Liver (tissue), 9 donors: Measurements from ENCODE around the gene MAPK8IP2. TPM values are rescaled to one million over a fixed set of nuclear protein-coding genes. Genes with fewer than 3 reads are reported as not detected.

Source experiments
- DNase-seq: peaks from one replicate; pipeline ENCODE4 v3.0.0-alpha.2; 2017; ENCODE audit warnings: low spot score
- H3K27ac ChIP-seq, 2 donors: one replicate each; pipeline ENCODE4 v1.7.0; 2013; ENCODE audit warnings: inconsistent platforms in 2 of 2, low read length in 2 of 2, control low read depth in 1 of 2, low read depth in 1 of 2, mild to moderate bottlenecking in 1 of 2
- H3K27me3 ChIP-seq, 4 donors: one replicate each; pipeline versions ENCODE4 v1.6.1 to v1.7.0; 2013; ENCODE audit warnings: low read length in 3 of 4, inconsistent platforms in 1 of 4, mild to moderate bottlenecking in 1 of 4, moderate library complexity in 1 of 4; ENCODE audit not compliant: control insufficient read depth in 4 of 4, insufficient read depth in 4 of 4
- H3K36me3 ChIP-seq, 4 donors: one replicate each; pipeline versions ENCODE4 v1.6.1 to v1.7.0; 2013; ENCODE audit warnings: low read length in 3 of 4, mild to moderate bottlenecking in 3 of 4, low read depth in 1 of 4, moderate library complexity in 1 of 4; ENCODE audit not compliant: control insufficient read depth in 4 of 4, insufficient read depth in 3 of 4
- H3K4me1 ChIP-seq, 4 donors: one replicate each; pipeline versions ENCODE4 v1.6.1 to v1.7.0; 2013; ENCODE audit warnings: low read length in 3 of 4, mild to moderate bottlenecking in 3 of 4, moderate library complexity in 1 of 4; ENCODE audit not compliant: control insufficient read depth in 4 of 4, insufficient read depth in 4 of 4
- H3K4me3 ChIP-seq, 3 donors: one replicate each; pipeline versions ENCODE4 v1.6.1 to v1.7.0; 2013; ENCODE audit warnings: low read length in 3 of 3, control low read depth in 1 of 3, low read depth in 1 of 3, mild to moderate bottlenecking in 1 of 3
- H3K9ac ChIP-seq, 2 donors: one replicate each; pipeline ENCODE4 v1.7.0; 2013; ENCODE audit warnings: low read length in 2 of 2, mild to moderate bottlenecking in 2 of 2, moderate library complexity in 2 of 2, control low read depth in 1 of 2, low read depth in 1 of 2
- H3K9me3 ChIP-seq, 4 donors: one replicate each; pipeline versions ENCODE4 v1.6.1 to v1.7.0; 2013; ENCODE audit warnings: low read length in 3 of 4; ENCODE audit not compliant: control insufficient read depth in 4 of 4
- ATF3 ChIP-seq: IDR thresholded peaks from 2 replicates; pipeline ENCODE4 v1.6.1; 2016; ENCODE audit warnings: antibody characterized with exemption
- CTCF ChIP-seq: fragments of 150-350 bp; IDR thresholded peaks from 2 replicates; pipeline ENCODE4 v1.5.1; 2017; ENCODE audit warnings: improper control_type of control experiment, low read depth, low read length; ENCODE audit not compliant: missing input control
- EGR1 ChIP-seq, 2 donors: IDR thresholded peaks; 2 replicates each; pipeline ENCODE4 v1.6.1; 2016 to 2018; ENCODE audit warnings: antibody characterized with exemption in 2 of 2, low read depth in 2 of 2
- FOXA1 ChIP-seq: IDR thresholded peaks from 2 replicates; pipeline ENCODE4 v1.6.1; 2016; ENCODE audit warnings: antibody characterized with exemption
- FOXA2 ChIP-seq: IDR thresholded peaks from 2 replicates; pipeline ENCODE4 v1.6.1; 2016; ENCODE audit warnings: antibody characterized with exemption
- GABPA ChIP-seq, 2 donors: IDR thresholded peaks in 1 of 2; conservative IDR thresholded peaks in 1 of 2; 2 replicates each; pipeline ENCODE4 v1.6.1; 2016; ENCODE audit warnings: antibody characterized with exemption in 2 of 2, mild to moderate bottlenecking in 1 of 2, moderate library complexity in 1 of 2
- HNF4A ChIP-seq, 2 donors: conservative IDR thresholded peaks; 2 replicates each; pipeline ENCODE4 v1.6.1; 2016; ENCODE audit warnings: antibody characterized with exemption in 2 of 2, mild to moderate bottlenecking in 2 of 2
- HNF4G ChIP-seq: IDR thresholded peaks from 2 replicates; pipeline ENCODE4 v1.6.1; 2016; ENCODE audit warnings: antibody characterized with exemption
- JUND ChIP-seq, 2 donors: IDR thresholded peaks; 2 replicates each; pipeline ENCODE4 v1.6.1; 2016; ENCODE audit warnings: antibody characterized with exemption in 2 of 2
- MAX ChIP-seq: IDR thresholded peaks from 2 replicates; pipeline ENCODE4 v1.6.1; 2016; ENCODE audit warnings: antibody characterized with exemption
- NR2F2 ChIP-seq: IDR thresholded peaks from 2 replicates; pipeline ENCODE4 v1.6.1; 2016; ENCODE audit warnings: antibody characterized with exemption
- RAD21 ChIP-seq, 2 donors: IDR thresholded peaks; 2 replicates each; pipeline ENCODE4 v1.6.1; 2016; ENCODE audit warnings: antibody characterized with exemption in 2 of 2, mild to moderate bottlenecking in 2 of 2
- REST ChIP-seq: IDR thresholded peaks from 2 replicates; pipeline ENCODE4 v1.6.1; 2016; ENCODE audit warnings: antibody characterized with exemption, mild to moderate bottlenecking
- RXRA ChIP-seq, 2 donors: IDR thresholded peaks; 2 replicates each; pipeline ENCODE4 v1.6.1; 2017 to 2018; ENCODE audit warnings: antibody characterized with exemption in 2 of 2, mild to moderate bottlenecking in 1 of 2
- SP1 ChIP-seq: IDR thresholded peaks from 2 replicates; pipeline ENCODE4 v1.6.1; 2018; ENCODE audit warnings: antibody characterized with exemption, mild to moderate bottlenecking
- TAF1 ChIP-seq: conservative IDR thresholded peaks from 2 replicates; pipeline ENCODE4 v1.6.1; 2016; ENCODE audit warnings: antibody characterized with exemption, mild to moderate bottlenecking
- YY1 ChIP-seq: IDR thresholded peaks from 2 replicates; pipeline ENCODE4 v1.6.1; 2016; ENCODE audit warnings: antibody characterized with exemption, mild to moderate bottlenecking
- ZBTB33 ChIP-seq: IDR thresholded peaks from 2 replicates; pipeline ENCODE4 v1.6.1; 2016; ENCODE audit warnings: antibody characterized with exemption
- WGBS: extraction: QIAGEN DNeasy Blood & Tissue Kit; methylation state at CpG from one replicate; pipeline ENCODE4 v1.1.7; 2013; 5-methylcytosine and 5-hydroxymethylcytosine counted together
- polyA plus RNA-seq, 2 donors: library from polyadenylated mRNA; stranded (reverse) in 1 of 2; unstranded in 1 of 2; fragments of 200-250 nt in 1 of 2; fragments of >200 nt in 1 of 2; fragmentation: Nextera tagmentation in 1 of 2; extraction: Ambion mirVana in 1 of 2; gene quantifications; one replicate each; pipeline versions ENCODE4 v1.2.1 to v1.2.3, GENCODE V29; 2013 to 2015
- total RNA-seq, 2 donors: library from RNA; depleted of rRNA; stranded (reverse); fragments of >200 nt; gene quantifications; one replicate each; pipeline ENCODE4 v1.2.3, GENCODE V29; 2014
- donor health status: healthy.
- donor health status: healthy.
- donor health status: healthy.
- donor health status: healthy.
- donor health status: healthy.

Gene MAPK8IP2
- total and polyA plus RNA-seq, 4 donors = 0.04 to 0.37 (median 0.13) TPM

- TF ChIP-seq YY1 (no peak), FOXA2 (no peak), RXRA (IDR thresholded peaks at IDR 0.05) (no peak), HNF4A (conservative IDR thresholded peaks at IDR 0.05) (no peak), ATF3 (no peak), GABPA (IDR thresholded peaks at IDR 0.05 in 1 of 2, conservative IDR thresholded peaks at IDR 0.05 in 1 of 2) (no peak), JUND (IDR thresholded peaks at IDR 0.05) (no peak), RAD21 (IDR thresholded peaks at IDR 0.05) (no peak), HNF4G (no peak)
- 87% methylated on average over 16 of the region's 16 CpGs for WGBS
- no peak overlapping the region for H3K4me3 ChIP-seq
- H3K9ac ChIP-seq = no peak overlapping the region
- H3K4me1 ChIP-seq = peaks cover 11 to 59% (median 36%) of the 10 kb centered on the region in 4 donors
- no peak overlapping the region for H3K27ac ChIP-seq
- DNase-seq = no peak
- H3K36me3 ChIP-seq = no peaks in the 10 kb centered on the region
- no peaks in the 10 kb centered on the region for H3K27me3 ChIP-seq
- no peaks in the 10 kb centered on the region for H3K9me3 ChIP-seq
These were observed 23.9 kb downstream of the MAPK8IP2 start for GRCh38 chr22:50624347-50625130.

GRCh38 chr22:50625131-50625567 is 24.6 kb downstream of the MAPK8IP2 start:
- Histone ChIP-seq H3K4me1 (peaks cover 11 to 62% (median 36%) of the 10 kb centered on the region in 4 donors), H3K4me3 (no peak overlapping the region), H3K27me3 (no peaks in the 10 kb centered on the region), H3K27ac (no peak overlapping the region), H3K36me3 (no peaks in the 10 kb centered on the region), H3K9ac (no peak overlapping the region), H3K9me3 (no peaks in the 10 kb centered on the region)
- WGBS = 79% methylated on average over 14 of the region's 14 CpGs
- no peak for DNase-seq
- TF ChIP-seq REST = no peak
- no peak for TF ChIP-seq JUND (IDR thresholded peaks at IDR 0.05)
- TF ChIP-seq FOXA1 = no peak
- TF ChIP-seq FOXA2 = no peak
- no peak for TF ChIP-seq CTCF
- TF ChIP-seq GABPA (IDR thresholded peaks at IDR 0.05 in 1 of 2, conservative IDR thresholded peaks at IDR 0.05 in 1 of 2) = no peak
- TF ChIP-seq ZBTB33 = no peak
- no peak for TF ChIP-seq RAD21 (IDR thresholded peaks at IDR 0.05)
- no peak for TF ChIP-seq TAF1
- TF ChIP-seq ATF3 = no peak
- no peak for TF ChIP-seq SP1
- no peak for TF ChIP-seq YY1
- TF ChIP-seq HNF4A (conservative IDR thresholded peaks at IDR 0.05) = no peak
- TF ChIP-seq RXRA (IDR thresholded peaks at IDR 0.05) = no peak
- TF ChIP-seq MAX = no peak
- no peak for TF ChIP-seq NR2F2
- TF ChIP-seq EGR1 (IDR thresholded peaks at IDR 0.05; ENCODE audit: low read depth in 2 of 2) = no peak
